SH-SY5Y (cell line): ENCODE results near the gene HAPLN3.

ENCODE experiments used
- GATA2 ChIP-seq: IDR thresholded peaks from 2 replicates; pipeline ENCODE4 v1.6.1; 2011; ENCODE audit warnings: mild to moderate bottlenecking, low read depth, low read length
- GATA3 ChIP-seq: IDR thresholded peaks from 2 replicates; pipeline ENCODE4 v1.6.1; 2011; ENCODE audit warnings: low read depth, mild to moderate bottlenecking, low read length, moderate library complexity

GRCh38 chr15:88876573-88876972 lies 18.8 kb downstream of the HAPLN3 start:
- TF ChIP-seq GATA2 = no peak
- no peak for TF ChIP-seq GATA3
